COLO668 (cell line): ENCODE results near the gene GALNT9.
"Not testable (repeated sequence)": the region's sequence is repeated elsewhere in the genome, so short reads cannot be mapped to it uniquely, and the experiment has no call there.

Source experiments
- DNase-seq: peaks from one replicate; lab custom pipeline; 2025; ENCODE audit not compliant: unreplicated experiment; lab: John Stamatoyannopoulos, UW

GALNT9 gene

DNA sequence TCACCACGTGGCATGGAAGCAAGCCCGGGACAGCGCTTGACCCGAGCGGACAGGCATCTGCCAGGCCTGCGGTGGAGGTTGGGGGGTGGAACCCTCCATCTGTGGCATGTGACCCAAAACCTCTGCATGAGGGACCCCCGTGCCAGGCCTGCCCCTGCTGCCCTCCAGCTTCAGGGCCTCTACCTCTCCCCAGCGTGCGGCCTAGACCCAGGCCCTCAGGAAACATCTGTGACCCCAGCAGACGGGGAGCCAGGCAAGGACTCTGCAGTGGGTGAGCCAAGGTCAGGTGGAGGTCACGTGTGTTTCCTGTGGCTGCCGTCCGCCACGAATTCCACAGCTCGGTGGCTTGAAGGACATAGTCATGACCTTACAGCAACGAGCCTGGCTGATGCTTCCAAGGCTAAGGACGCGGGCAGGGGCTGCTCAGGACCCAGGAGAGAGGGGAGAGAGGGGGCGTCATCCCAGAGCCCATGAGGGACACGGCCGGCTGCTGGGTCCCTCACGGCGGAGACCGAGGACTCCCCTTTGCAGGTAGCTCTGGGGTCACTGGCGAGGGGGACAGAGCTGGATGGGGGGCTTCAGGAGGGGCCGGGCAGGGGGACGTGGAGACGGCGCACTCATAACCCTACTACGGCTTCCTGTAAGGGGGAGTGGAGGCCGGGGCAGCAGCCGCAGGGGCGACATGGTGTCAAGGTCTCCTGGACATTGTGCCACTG lies 91.5 kb downstream of the GALNT9 start:
- no peak for DNase-seq

GRCh38 chr12:132236930-132237771 lies 92.2 kb downstream of the GALNT9 start:
- no peak for DNase-seq

DNA sequence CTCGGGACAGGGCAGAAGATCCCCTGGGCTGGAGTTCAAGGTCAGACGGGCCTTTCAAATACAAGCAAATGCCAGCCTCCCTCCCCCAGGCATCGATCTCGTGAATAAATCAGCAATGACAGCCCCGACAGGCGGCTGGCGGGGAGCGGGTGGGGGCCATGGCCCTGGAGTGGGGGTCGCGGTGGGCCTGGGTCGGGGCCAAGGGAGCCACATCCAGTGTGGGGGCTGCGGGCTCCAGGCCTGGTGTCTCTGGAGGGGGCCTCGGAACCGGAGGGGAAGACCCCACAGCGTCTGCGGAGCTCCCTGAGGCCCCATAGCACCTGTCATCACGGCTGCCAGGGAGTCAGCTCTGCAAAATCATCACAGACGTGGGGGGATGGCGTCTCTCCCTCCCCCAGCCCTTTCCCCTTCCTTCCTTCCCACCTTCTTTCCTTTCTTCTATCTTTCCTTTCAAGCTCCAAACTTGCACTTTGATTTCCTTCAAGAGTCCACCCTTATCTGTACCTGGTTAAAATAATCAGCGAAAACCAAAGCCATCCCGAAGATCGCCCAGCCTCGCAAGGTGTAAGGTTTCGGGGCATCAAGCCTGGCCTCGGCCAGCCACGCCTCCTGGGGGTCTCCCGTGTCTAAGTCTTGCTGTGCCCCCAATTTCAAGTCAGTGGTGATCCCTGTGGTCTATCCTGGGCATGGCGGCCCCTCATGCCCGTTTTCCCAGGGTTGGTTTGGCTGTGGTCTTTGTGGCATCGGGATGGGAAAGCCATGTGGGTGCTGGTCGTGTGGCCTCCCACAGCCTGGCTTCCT lies 93.1 kb downstream of the GALNT9 start:
- DNase-seq: no peak

DNA sequence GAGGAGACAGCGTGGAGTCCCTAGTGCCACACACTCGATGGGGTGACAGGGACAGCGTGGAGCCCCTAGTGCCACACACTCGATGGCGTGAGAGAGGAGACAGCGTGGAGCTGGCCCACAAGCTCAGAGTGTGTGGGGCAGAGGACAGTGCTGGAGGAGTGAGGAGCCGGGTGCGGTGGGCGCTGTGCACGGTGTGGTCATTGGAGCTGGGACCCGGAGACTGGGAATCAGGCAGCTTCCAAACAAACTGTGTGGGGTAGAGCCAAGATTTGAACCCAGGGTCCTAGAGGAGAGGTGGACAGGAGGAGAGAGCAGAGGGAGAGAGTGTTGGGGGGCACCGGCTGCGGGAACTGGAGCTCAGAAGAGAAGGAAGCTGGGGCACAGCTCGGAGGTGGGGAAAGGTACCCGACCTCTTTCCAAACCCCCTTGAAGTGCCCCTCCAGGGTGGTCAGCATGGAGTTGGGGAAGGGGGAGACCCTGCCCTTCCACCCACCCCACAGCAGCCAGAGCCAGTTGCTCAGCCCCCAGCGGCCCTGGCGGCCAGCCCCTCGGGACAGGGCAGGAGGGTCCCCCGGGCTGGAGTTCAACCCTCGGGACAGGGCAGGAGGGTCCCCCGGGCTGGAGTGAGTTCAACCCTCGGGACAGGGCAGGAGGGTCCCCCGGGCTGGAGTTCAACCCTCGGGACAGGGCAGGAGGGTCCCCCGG lies 94.1 kb downstream of the GALNT9 start:
- DNase-seq: no peak

GRCh38 chr12:132230381-132230780 lies 99.0 kb downstream of the GALNT9 start:
- no peak for DNase-seq

- DNase-seq: no peak
Measured at GRCh38 chr12:132229926-132230325, 99.5 kb downstream of the GALNT9 start.

- no peak for DNase-seq
Measured at GRCh38 chr12:132229193-132229760, 100.1 kb downstream of the GALNT9 start.

GRCh38 chr12:132228476-132229192 lies 100.8 kb downstream of the GALNT9 start:
- no peak for DNase-seq

DNA sequence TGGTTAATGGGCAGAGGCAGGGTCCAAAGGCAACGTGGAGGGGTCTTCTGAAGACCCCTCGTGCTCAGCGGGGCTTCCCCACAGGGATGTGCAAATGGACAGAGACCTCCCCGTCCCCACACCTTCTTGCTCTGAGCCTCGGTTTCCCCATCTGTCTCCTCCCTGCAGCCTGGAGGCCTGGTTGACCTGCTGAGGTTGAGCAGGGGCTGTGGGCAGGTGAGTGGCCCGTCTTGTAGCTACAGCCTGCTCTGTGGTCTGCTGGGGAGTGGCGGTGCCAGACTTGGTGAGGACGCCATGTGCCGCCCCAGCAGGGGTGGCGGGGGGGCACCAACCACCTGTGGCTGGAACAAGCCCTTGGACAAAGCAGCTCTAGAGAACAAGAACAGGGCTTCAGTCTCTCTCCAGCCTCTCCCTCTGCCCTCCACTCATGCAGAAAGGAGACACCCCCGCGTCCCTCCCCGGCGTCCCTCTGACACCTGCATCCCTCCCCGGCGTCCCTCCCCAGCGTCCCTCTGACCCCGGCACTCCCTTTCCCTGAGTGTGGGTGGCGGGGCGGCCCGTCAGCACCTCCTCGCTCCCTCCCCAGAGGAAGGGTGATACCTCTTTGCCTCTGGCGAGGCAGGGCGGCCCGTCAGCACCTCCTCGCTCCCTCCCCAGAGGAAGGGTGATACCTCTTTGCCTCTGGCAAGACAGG lies 101.5 kb downstream of the GALNT9 start:
- no peak for DNase-seq

DNA sequence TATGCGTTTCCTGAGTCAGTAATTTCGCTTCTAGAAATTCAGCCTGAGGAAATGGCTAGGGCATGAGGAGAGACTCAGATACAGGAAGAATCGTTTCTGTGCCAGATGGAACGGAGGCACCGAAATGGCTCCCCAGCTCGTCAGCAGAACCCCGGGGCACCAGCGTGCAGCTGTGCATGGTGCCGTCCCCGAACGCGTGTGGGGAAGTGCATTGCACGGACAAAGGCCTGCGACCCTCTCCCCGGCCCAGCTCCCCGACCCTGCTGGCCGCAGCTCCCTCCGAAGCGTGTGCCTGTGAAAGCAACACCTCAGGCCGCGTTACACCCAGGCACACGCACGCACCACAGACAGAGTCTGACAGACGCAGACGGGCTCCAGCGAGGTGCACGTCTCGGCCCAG lies 102.3 kb downstream of the GALNT9 start:
- DNase-seq: no peak

GRCh38 chr12:132226604-132227003 lies 102.8 kb downstream of the GALNT9 start:
- no peak for DNase-seq

GRCh38 chr12:132225214-132225613 lies 104.2 kb downstream of the GALNT9 start:
- DNase-seq: no peak

- DNase-seq: no peak
Measured at GRCh38 chr12:132224484-132224883, 104.9 kb downstream of the GALNT9 start.

- DNase-seq: no peak
Measured at GRCh38 chr12:132222808-132223173, 106.6 kb downstream of the GALNT9 start.

GRCh38 chr12:132222096-132222807 lies 107.1 kb downstream of the GALNT9 start:
- DNase-seq: peak; percentile 62

GRCh38 chr12:132219761-132220160 lies 109.6 kb downstream of the GALNT9 start:
- not testable (repeated sequence) for DNase-seq

- peak; percentile 20 for DNase-seq
Measured at GRCh38 chr12:132219323-132219722, 110.1 kb downstream of the GALNT9 start.

- peak; percentile 10 for DNase-seq
Measured at GRCh38 chr12:132218915-132219314, 110.5 kb downstream of the GALNT9 start.

- no peak for DNase-seq
Measured at GRCh38 chr12:132218527-132218875, 110.9 kb downstream of the GALNT9 start.
